A673 (cell line): ENCODE results near the gene GFOD2.

Source experiments
- EZH2 ChIP-seq: fragments of 200-600 bp; sonication (generic); IDR thresholded peaks from 2 replicates; pipeline ENCODE4 v1.6.1; 2017; ENCODE audit warnings: borderline replicate concordance, low read depth, mild to moderate bottlenecking, mixed read lengths, antibody characterized with exemption, low read length; ENCODE audit not compliant: poor library complexity, severe bottlenecking
- TF ChIP-seq, protein P1 (sequence below): fragments of 300-800, 200-600 bp; sonication (generic); conservative IDR thresholded peaks from 2 replicates; pipeline ENCODE4 v1.5.1; 2017; ENCODE audit warnings: low read depth, mild to moderate bottlenecking, antibody characterized with exemption, low read length, moderate library complexity, mixed read lengths

DNA sequence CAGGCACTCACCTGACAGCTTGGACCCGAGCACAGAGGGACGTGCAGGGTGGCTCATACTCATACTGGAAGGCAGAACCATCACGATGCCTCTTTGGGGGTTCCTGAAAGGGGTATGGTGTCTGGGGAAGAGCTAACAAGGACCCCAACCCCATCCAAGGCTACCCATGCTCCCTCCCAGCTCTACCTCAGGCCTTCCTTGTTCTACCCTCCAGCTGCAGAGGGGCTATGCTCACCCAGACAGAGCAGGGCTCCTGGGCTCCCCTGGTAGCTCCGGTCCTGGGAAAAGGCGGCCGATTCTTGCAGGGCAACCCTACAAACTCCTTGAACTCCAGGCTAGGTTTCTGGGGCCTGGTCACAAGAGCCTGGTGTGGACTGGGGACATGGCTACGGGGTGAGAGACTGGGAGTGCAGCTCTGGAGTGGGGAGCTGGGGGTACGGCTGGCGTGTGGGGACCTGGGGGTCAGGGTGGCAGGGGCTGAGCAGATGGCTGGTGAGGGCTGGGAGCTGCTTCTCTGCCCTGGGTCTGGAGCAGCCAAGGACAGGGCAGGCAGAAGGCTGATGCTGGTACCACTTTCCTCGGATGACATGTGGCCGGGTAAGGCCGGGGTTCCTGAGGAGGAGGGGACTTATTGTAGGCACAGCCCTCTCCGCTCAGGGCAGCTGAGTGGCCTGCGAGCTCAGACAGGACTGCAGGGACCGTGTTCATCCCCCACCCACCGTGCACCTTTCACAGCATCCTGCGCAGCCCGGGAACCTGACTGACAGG is 61.2 kb downstream of the GFOD2 start:
- TF ChIP-seq, protein P1, sequence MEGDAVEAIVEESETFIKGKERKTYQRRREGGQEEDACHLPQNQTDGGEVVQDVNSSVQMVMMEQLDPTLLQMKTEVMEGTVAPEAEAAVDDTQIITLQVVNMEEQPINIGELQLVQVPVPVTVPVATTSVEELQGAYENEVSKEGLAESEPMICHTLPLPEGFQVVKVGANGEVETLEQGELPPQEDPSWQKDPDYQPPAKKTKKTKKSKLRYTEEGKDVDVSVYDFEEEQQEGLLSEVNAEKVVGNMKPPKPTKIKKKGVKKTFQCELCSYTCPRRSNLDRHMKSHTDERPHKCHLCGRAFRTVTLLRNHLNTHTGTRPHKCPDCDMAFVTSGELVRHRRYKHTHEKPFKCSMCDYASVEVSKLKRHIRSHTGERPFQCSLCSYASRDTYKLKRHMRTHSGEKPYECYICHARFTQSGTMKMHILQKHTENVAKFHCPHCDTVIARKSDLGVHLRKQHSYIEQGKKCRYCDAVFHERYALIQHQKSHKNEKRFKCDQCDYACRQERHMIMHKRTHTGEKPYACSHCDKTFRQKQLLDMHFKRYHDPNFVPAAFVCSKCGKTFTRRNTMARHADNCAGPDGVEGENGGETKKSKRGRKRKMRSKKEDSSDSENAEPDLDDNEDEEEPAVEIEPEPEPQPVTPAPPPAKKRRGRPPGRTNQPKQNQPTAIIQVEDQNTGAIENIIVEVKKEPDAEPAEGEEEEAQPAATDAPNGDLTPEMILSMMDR, result no peak
- no peak for TF ChIP-seq EZH2
